Measurements from ENCODE around the gene MIB2.
"Not testable (repeated sequence)": the region's sequence is repeated elsewhere in the genome, so short reads cannot be mapped to it uniquely, and the experiment has no call there.

DNA sequence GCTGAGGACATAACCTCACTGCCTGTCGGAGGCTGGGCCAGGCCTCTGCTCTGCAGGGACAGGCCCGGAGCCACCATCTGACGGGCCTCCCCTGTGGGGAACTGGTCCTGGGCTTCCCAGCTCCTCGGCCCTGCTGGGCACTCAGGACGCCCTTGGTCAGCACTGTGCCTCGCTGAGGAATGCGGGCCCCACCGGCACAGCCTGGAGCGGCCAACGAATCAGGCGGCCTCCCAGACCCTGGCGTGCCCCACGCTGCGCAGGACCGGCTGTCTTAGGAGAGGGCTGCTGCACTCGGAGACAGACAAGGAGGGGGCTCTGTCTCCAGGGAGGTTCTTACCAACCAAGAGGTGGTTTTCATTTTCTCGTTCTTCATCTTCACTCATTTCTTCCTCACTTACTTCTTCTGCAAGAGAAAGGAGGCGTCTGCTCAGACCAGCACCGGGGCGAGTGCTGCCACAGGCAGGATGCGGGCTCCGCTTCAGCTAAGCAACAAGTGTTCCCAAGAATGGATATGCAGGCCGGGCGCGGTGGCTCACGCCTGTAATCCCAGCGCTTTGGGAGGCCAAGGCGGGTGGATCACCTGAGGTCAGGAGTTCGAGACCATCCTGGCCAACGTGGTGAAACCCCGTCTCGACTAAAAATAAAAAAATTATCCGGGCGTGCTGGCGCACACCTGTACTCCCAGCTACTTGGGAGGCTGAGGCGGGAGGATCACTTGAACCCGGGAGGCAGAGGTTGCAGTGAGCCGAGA is 25.6 kb downstream of the MIB2 start:
- TF ChIP-seq POLR2AphosphoS5 (IDR thresholded peaks at IDR 0.05; ENCODE audit: borderline replicate concordance, low read depth, low read length); EZH2 (IDR thresholded peaks at IDR 0.05); FOXP2 (optimal IDR thresholded peaks at IDR 0.05; ENCODE audit: control extremely low read depth, extremely low read length, insufficient read depth): not testable (repeated sequence)
